ENCODE results near the gene IMP3. TPM values are rescaled to one million over a fixed set of nuclear protein-coding genes. Genes with fewer than 3 reads are reported as not detected.
A peak's percentile ranks its signal among the peaks of the same experiment; 100 is the strongest.

Gene IMP3
- total and polyA plus RNA-seq, 9 of the 15 experiments (the other 6 are each of a cell fraction or from before 2014, with no cell fraction given): 14.5 to 160 (median 74.4) TPM

DNA sequence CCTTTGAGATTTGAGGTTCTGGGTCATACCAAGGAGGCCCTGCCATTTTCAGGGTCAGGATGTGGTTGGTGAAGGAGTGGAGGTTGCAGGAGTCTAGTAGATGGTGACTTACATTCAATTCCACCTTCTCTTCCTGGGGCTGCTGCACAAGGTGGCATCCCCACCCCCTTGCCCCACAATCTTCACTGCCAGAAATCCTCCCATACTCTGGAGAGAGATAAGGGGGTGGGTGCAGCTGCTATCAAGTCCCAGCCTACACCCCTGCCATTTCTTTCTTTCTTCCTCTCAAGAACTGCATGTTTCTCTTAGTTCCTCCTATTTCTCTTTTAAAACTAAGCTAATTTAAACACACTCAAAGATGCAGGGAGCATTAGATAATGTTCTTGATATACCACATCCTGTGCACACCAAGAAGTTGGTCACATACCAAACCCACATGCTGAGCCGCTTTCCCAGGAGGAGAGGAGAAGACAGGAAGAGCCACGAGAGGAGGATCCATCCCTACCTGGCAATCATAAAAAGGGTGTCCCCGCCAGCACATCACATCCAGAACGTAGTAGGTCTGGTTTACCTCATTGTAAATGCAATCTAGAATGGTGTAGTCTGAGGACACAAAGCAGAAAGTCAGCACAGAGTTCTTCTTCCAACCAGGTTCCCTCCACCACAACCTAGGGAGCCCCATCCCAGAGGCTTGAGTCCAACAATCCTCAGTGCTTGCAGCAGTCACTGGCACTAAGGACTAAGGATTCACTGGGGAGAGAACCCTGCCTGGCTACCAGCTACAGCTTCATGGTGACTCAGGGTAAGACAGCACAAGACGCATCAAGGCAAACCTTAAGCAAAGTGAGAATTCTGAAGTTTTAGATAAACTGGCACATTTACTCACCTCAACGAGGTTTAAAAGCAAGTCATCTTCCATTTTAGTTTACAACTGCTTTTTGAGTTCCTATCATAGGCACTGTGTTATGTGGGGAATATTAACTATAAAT is 33.0 kb downstream of the IMP3 start (continued):
- TF ChIP-seq PRDM10 (IDR thresholded peaks at IDR 0.05; ENCODE audit: partially characterized antibody): peak; percentile 33
- TF ChIP-seq KLF16 (IDR thresholded peaks at IDR 0.05): peak; percentile 82
- TF ChIP-seq CBFA2T2 (conservative IDR thresholded peaks at IDR 0.05): peak; percentile 74
- TF ChIP-seq MAFG (tag; conservative IDR thresholded peaks at IDR 0.05): no peak
- no peak for TF ChIP-seq JUN (IDR thresholded peaks at IDR 0.05; ENCODE audit: borderline replicate concordance, low read depth, low read length)
- no peak for TF ChIP-seq JUN (CRISPR knock-in tag; IDR thresholded peaks at IDR 0.05; ENCODE audit: borderline replicate concordance)
- no peak for TF ChIP-seq SRF (CRISPR knock-in tag; IDR thresholded peaks at IDR 0.05)
- no peak for TF ChIP-seq ZBTB11 (CRISPR knock-in tag; IDR thresholded peaks at IDR 0.05)
- TF ChIP-seq, protein P1, sequence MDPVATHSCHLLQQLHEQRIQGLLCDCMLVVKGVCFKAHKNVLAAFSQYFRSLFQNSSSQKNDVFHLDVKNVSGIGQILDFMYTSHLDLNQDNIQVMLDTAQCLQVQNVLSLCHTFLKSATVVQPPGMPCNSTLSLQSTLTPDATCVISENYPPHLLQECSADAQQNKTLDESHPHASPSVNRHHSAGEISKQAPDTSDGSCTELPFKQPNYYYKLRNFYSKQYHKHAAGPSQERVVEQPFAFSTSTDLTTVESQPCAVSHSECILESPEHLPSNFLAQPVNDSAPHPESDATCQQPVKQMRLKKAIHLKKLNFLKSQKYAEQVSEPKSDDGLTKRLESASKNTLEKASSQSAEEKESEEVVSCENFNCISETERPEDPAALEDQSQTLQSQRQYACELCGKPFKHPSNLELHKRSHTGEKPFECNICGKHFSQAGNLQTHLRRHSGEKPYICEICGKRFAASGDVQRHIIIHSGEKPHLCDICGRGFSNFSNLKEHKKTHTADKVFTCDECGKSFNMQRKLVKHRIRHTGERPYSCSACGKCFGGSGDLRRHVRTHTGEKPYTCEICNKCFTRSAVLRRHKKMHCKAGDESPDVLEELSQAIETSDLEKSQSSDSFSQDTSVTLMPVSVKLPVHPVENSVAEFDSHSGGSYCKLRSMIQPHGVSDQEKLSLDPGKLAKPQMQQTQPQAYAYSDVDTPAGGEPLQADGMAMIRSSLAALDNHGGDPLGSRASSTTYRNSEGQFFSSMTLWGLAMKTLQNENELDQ (CRISPR knock-in tag; IDR thresholded peaks at IDR 0.05; ENCODE audit: borderline replicate concordance): no peak
- TF ChIP-seq SNIP1 (IDR thresholded peaks at IDR 0.05; ENCODE audit: low read depth): no peak
- TF ChIP-seq, protein P2, sequence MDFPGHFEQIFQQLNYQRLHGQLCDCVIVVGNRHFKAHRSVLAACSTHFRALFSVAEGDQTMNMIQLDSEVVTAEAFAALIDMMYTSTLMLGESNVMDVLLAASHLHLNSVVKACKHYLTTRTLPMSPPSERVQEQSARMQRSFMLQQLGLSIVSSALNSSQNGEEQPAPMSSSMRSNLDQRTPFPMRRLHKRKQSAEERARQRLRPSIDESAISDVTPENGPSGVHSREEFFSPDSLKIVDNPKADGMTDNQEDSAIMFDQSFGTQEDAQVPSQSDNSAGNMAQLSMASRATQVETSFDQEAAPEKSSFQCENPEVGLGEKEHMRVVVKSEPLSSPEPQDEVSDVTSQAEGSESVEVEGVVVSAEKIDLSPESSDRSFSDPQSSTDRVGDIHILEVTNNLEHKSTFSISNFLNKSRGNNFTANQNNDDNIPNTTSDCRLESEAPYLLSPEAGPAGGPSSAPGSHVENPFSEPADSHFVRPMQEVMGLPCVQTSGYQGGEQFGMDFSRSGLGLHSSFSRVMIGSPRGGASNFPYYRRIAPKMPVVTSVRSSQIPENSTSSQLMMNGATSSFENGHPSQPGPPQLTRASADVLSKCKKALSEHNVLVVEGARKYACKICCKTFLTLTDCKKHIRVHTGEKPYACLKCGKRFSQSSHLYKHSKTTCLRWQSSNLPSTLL (IDR thresholded peaks at IDR 0.05): no peak
- TF ChIP-seq ZNF3 (CRISPR knock-in tag; IDR thresholded peaks at IDR 0.05): no peak
- no peak for TF ChIP-seq POLR3G (IDR thresholded peaks at IDR 0.05; ENCODE audit: extremely low read depth, insufficient read length, insufficient replicate concordance)
- TF ChIP-seq FIP1L1 (IDR thresholded peaks at IDR 0.05; ENCODE audit: low read depth, low read length, poor library complexity, severe bottlenecking): no peak
